AG08396 (cell line): Measurements from ENCODE around the gene ZC3HAV1.
"Not testable (repeated sequence)": the region's sequence is repeated elsewhere in the genome, so short reads cannot be mapped to it uniquely, and the experiment has no call there.

Experiments
- DNase-seq: peaks from one replicate; pipeline ENCODE4 v3.0.0; 2012; ENCODE audit warnings: low spot score, mixed read lengths

The ZC3HAV1 gene

DNA sequence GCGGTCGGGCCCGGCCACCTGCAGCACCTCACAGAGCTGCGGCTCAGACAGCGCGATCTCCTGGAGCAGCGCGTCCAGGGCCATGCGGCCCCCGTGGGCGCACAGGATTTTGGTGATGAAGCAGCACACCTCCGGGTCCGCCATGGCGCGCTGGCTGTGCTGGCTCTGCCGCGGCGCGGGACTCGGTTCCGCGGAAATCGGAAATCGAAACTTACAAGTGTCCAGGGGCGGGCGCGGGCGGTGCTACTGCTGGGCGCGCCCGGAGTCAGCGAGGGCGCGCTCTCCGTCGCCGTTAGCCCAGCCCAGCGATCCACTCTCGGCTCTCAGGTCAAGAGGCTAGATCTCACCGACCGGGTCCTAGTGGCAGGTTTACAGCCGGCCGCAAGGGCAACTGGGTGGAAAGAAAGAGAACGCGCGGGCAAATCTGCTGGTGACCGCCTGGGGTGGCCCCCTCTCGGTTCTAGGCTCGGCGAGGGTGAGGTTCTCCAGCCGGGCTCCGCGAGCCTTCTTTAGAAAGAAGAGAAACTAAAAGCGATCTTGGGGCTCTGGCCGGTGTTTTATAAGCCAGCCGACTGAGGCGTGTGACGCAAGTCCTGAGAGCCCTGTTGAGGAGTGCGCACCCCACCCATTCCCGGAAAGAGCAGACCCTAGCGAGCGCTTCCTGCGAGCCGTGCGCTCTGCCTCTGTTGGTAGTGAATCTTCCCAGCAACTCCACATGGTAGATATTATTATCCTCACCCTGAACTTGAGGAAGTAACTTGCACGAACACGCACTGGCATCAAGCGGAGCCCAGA, at the start of gene ZC3HAV1:
Gene ZC3HAV1, minus strand, starts transcription at position 533 of the 795 bp plus-strand sequence. Its CDS starts 389 bp downstream, at position 144.
- DNase-seq: peak; percentile 89

DNA sequence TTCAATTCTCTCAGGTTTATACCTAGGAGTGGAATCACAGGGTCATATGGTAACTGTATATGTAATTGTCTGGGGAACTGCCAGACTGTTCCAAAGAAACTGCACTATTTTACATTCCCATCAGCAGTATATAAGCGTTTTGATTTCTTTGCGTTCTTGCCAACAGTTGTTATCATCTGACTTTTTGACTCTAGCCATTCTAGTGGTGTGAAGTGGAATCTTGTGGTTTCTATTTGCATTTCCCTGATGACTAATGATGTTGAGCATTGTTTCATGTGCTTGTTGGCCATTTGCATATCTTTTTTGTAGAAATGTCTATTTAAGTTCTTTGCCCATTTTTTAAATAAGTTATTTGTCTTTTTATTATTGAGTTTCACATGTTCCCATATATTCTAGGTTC, 44.3 kb upstream of the ZC3HAV1 start:
- no peak for DNase-seq

DNA sequence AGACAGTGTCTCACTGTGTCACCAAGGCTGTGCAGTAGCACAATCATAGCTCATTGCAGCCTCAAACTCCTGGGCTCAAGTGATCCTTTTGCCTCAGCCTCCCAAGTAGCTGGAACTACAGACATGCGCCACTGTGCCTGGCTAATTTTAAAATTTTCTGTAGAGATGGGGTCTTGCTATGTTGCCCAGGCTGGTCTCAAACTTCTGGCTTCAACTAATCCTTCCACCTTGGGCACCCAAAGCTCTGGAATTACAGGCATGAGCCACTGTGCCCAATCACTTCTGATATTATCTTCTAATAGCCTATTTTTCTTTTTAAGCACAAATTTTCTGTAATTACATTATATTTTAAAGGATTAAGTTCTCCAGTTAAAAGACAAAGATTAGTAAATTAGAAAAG, 42.6 kb upstream of the ZC3HAV1 start:
- DNase-seq: no peak

DNA sequence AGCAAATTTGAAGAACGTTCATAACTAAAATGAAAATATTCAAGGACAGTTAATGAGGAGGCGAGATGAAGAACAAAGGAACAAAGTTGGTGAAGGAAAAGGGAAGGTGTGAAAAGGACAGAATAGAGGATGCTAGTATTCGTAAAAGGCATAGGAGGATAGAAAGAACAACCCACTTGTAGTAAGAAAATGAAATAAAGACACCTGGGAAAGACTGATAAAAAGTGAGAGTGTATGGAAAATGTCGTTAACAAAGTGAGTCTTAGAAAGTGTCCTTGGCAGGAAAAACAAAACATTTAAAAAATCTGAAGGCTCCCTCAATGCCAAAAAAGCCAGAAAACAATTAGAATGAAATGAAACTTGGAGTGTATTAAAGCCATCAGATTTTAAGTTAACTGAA, 29.6 kb upstream of the ZC3HAV1 start:
- DNase-seq: no peak

DNA sequence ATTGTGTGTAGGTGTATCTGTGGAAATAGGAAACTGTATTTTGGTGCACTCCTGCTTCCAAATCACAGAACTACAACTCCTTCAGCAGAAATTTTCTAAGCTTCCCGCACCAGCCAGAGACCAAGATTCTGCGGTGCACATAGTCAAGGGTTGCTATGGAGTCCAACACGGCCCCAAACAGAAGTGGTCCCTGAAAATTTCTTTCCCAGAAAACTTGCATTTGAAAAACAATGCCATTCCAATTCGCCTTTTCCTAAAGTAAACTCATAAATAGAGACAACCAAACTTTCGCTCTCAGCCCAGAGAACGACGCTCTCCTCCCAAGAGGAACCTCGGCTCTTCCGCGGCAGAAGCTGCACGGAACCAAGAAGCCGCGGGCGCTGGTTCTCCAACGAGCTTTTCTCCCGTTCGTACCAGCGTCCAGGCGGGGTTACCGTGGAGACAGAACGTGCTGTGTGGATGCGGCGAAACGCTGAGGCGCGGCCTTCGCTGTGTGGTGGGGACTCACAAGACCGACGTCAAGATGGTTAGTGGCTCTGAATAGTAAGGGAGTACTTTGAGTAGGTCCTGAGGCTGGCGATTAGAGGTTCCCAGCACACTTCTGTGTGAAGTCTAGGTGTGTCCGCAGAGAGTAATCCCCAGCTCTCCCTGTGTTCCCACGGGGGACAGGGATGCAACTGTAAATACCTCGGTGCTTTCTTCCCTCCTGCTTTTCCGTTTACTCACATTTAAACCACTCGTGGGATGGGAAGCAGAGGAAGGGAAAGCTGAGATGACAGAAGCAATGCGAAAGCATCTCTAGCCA, 24.0 kb upstream of the ZC3HAV1 start:
- DNase-seq: peak; percentile 88

DNA sequence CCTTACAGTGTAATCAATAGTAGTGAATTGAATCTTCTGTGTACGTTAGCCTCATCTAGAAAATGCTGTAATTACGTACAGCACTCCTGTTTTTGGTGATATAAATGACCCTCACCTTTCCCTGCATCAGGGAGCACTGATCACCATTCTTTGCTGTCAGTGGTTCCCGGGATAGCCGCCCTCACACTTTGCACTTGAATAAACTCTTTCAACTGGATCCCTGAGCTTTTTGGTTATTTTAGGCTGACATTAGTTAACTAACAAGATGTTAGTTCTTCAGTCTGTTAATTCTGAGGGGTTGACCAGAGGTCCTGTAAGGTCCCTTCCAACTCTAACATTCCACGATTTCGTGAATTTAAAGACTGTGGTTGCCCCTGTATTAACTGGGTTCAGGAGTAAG, 23.4 kb upstream of the ZC3HAV1 start:
- no peak for DNase-seq

DNA sequence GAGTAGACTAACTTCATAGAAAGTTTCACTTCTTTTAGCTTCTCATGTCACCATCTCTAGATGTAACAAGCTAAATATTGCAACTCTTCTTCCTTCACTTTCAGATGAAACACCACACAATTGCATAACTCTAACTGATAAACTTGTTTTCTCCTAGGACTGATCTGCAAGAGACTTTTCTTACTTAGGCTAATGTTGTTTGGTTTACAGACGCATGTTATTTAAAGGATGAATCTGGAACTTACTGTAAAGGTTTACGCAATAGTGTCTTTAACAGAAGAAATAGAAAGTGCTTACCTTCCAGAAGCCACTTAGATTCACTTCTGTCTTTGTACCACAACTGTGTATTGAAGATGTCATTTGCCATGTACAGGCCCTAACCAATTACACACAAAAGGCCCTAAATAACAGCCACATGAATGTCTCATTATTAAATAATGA, 22.1 kb upstream of the ZC3HAV1 start:
- DNase-seq: no peak

DNA sequence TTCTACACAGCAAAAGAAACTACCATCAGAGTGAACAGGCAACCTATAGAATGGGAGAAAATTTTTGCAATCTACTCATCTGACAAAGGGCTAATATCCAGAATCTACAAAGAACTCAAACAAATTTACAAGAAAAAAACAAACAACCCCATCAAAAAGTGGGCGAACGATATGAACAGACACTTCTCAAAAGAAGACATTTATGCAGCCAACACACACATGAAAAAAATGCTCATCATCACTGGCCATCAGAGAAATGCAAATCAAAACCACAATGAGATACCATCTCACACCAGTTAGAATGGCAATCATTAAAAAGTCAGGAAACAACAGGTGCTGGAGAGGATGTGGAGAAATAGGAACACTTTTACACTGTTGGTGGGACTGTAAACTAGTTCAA, 20.3 kb upstream of the ZC3HAV1 start:
- DNase-seq: not testable (repeated sequence)

DNA sequence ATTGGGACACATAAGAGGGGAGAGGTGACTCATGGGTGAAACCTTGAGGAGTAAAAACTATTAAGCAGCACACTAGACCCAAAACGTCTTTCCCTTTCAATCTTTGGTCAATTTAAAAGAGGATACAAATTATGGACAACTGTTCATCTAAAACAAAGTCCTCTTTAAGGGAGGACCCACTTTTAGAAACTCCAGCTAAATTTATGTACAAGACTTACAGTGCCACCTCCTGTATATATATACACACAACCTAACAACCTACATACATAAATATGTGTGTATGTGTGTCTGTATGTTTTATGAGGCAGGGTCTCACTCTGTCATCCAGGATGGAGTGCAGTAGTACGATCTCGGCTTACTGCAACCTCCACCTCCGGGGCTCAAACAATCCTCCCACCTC, 18.1 kb upstream of the ZC3HAV1 start:
- DNase-seq: no peak

DNA sequence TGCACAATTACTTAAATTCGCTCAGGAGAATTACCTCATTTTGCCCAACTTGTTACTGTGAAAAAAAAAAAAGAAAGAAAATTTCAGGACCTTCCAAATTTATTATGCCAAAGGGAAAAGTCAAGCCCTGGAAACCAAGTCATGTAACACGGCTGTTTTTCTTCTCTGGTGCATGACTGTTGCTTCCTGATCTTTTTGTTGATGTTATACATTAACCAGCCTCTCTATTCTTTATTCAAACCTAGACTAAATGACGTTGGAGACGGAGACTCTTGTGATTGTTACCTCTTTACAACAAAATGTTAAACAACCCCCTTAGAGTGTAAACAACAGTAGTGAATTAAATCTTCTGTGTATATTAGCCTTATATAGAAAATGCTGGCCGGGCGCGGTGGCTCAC, 16.1 kb upstream of the ZC3HAV1 start:
- no peak for DNase-seq

DNA sequence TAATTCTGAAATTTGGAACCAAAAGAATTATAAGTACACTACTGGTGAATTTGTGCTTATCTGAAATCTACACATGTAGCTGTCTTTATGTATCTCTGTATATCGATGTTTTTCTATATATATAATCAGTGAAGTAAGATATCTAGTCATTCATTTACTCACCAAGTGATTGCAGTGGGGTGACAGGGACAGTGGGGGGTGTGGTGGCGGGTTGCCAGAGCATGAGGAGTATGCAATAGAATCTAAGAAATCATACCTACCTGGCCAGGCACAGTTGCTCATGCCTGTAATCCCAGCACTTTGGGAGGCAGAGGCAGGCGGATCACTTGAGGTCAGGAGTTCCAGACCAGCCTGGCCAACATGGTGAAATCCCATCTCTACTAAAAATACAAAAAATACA, 15.5 kb upstream of the ZC3HAV1 start:
- not testable (repeated sequence) for DNase-seq

DNA sequence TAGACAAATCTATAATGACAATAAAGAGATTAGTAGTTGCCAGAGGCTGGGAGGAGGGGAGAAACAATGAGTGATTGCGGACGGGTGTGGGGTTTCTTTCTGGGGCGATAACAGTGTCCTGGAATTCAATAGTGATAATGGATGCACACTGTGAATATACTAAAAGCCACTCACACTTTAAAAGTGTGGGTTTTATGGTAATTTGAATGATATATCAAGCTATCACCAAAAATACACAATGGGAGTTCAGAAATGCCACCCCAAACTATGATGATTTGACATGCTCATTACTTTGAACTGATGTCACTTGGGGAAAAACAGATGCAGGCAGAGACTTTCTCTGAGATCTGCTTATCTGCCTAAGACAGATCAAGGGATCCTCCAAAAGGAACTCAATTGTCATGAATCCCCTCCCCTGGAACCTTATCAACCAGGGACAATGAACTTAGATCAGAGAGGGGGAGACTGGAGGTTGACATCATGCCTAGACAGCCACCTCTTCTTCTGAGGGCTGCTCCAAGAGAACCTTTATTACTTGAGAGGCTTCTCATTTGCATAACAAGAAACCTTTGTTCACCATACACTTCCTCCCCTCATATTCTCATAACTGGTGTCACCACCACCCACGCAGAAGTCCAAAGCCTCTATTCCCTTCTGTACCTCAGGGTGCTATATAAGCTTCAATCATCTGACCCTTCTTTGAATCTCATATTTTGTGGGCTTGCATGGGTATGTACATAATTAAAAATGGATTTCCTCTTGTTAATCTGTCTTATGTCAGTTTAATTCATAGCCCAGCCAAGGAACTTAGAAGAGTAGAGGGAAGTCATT, 14.8 kb upstream of the ZC3HAV1 start:
- no peak for DNase-seq

DNA sequence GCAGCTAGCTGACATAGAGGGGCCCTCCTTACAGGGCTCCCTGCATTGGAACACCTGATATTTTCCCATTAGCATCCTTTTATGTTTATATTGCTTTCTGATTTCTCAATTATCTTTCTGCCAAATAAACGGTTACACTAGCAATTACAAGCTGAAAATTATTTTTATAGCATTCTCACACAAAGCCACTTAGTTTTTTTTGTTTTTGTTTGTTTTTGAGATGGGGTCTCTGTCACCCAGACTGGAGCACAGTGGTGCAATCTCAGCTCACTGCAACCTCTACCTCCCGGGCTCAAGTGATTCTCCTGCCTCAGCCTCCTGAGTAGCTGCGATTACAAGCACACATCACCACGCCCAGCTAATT, 9.9 kb upstream of the ZC3HAV1 start:
- DNase-seq: no peak

DNA sequence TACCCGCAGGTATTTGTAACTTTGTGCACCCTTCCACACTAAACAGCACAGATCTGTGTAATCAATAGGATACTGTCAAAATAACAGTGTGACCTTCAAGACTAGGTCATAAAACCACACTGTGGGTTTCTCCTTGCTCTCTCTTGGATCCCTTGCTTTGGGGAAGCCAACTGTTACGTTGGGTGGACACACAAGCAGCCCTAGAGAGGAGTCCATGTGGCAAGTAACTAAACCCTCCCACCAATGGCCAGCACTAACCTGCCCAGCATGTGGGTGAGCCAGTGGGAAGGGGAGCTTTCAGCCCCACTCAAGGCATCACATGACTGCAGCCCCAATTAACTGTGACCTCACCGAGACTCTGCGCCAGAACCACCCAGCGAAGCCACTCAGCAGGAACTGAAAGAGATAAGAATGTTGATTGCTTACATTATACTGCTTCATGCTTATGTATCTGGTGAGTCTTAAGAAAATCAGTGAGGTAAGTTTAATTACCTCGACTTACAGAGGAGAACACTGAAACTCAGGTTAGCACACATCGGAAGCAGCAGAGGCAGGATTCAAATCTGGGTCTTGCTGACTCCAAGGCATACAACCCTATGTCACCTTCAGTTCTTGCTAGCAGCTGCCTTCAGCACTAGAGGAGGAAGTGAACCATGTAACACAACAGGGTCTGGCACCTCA, 9.4 kb upstream of the ZC3HAV1 start:
- DNase-seq: no peak

DNA sequence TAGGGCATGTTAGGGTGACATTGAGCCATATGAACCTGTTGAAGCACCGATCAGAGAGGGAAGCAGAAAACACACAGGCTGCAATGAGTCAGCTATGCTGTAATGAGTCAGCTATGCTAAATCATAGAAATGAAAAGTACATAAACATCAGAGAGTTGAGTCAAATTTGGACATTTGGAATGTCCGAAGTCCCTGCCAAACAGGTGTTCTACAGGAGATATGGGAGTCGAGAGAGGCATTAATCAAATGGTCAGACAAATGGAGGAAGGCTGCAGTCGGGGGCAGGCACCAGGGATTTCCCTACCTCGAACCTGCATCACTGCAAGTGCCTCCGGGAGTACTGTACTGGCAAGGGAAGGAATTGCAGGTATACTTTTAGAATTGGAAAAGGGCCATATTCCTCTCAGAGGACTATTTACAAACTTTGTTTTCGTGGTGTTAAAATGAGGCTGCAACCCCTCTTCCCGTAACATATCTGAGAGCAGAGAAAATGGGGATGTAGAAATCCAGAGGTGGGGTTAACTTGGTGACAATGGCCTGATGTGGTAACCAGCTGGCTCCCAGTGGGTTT, 8.8 kb upstream of the ZC3HAV1 start:
- peak; percentile 61 for DNase-seq

DNA sequence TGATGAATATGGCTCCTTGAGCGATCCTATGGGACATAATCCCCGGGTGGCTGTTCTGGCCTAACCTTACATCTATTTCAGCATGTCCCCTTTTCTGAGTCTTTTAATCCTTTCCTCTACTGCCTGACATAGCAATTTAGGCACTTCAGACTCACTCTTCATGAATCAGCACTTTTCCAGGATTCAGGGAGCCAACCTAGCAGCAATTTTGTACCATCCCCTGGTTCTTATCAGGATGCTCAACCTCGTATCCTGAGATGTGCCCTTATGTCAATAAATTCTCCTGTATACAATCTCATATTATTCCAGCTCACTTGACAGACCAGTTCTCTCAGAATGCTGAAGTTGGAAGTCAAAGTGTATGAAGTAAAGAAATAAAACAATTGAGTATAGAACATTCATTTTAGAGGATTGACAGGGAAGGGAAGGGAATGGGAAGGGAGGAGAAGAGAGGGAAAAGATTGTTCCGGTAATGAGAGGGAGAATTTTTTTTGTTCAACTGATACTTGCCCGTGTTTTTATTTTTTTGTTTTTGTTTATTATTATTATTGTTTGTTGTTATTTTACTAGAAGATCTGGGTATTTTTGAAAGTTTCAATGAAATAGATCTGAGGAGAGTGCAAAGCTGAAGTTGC, 8.2 kb upstream of the ZC3HAV1 start:
- DNase-seq: no peak

DNA sequence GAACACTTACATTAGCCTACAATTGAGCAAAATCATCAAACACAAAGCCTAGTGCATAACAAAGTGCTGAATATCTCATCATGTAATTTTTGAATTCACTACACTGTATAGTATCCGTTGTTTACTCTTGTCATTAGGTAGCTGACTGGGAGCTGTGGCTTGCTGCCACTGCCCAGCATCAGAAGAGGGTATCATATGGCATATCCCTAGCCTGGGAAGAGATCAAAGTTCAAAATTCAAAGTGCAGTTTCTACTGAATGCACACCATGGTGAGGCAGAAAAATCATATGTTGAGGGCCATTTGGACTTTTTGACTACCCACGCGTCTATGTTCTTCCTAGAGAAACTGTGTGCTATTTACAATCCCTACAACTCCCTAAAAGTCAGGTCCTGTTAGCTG, 7.5 kb upstream of the ZC3HAV1 start:
- DNase-seq: no peak

DNA sequence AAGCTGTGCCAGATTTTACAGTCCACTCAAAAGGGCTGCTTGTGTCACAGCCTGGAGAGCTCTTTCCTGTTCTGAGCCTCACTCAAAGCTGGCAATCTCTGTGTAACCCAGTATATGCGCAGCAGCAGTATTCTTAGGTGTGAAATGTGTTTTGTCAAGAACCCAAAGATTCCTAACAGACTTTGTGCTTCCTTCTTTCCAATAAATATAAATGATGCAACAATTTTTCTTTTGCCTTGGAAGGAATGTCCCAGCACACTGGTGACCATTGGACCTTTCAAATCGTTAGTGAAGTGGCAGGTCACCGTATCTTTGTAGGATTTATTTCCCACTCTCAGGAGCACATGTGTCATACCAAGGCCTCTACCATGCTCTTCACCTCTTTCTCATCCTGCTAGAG, 5.6 kb upstream of the ZC3HAV1 start:
- DNase-seq: no peak

DNA sequence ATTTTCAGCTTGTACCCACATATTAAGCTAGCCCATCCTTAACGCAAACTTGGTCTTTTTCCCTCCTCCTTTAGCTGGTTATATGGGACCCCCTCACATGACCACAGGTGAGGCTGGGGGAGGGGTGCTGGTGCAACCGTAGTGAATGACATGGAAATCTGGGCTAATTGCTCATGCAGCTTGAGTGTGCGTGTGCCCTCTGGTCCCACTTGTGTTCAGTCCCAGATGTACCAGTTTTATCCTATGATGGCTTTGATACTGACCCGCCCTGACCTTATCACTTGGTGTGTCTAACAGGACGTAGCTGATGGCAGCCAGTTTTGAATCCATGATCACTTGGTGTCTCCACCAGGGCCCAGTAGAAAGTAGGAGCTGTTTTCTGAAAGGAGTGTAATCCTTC, 5.1 kb upstream of the ZC3HAV1 start:
- no peak for DNase-seq

DNA sequence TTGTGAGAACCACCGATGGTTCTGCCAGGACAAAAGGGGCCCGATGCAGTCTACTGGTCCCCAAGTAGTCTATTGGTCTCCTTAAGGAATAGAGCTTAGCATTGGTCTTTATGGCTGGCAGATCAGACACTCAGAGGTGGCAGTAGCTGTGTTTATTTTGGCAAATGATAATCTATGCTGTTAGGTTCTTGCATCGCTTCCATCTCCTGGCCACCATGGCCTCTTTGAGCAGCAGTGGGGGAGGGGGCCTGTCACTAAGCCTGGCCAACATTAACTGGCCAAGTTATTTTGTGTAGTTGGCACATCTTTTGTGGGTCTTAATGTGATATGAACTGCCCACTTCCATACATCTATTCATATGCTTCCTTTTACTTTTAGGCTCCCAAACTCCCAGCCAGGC, 4.5 kb upstream of the ZC3HAV1 start:
- no peak for DNase-seq

DNA sequence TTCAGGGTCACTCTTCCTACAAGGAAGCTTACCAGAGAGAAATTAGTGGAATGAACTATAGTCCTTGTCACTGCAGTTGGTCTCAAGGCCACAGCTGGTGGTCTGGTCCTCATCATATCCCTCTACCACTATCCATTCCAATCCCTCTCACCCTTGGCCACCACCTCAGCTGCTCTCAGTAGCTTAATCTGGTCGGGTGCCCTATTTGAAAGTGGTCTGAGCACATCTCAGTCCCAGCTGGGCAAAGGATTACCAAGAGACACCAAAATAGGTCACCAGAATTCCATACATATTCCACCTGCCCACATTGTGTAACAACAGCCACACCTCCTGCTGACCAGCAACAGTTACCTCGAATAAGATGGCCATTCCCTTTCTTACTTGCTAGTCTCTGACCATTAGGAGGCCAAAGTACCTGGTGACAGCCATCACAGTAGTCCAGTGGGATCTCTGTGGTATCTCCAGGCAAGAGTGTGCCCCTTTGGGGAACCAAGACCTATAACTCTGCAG, 3.3 kb upstream of the ZC3HAV1 start:
- DNase-seq: no peak
